ENCODE results near the gene FEZ2.

- TF ChIP-seq E2F6 (IDR thresholded peaks at IDR 0.05) (no peak), RBBP5 (IDR thresholded peaks at IDR 0.05; ENCODE audit: borderline replicate concordance, low read depth, low read length) (no peak), TAF1 (IDR thresholded peaks at IDR 0.05; ENCODE audit: low read depth, low read length) (no peak), BACH1 (IDR thresholded peaks at IDR 0.05; ENCODE audit: low read length) (no peak), CTCF (IDR thresholded peaks at IDR 0.05; ENCODE audit: control extremely low read depth in 1 of 3, insufficient read depth in 1 of 3, low read depth in 1 of 3, low read length in 3 of 3) (no peak), RAD21 (IDR thresholded peaks at IDR 0.05 in 1 of 2, conservative IDR thresholded peaks at IDR 0.05 in 1 of 2; ENCODE audit: low read depth in 2 of 2, low read length in 2 of 2) (no peak), NANOG (IDR thresholded peaks at IDR 0.05; ENCODE audit: insufficient read depth, low read depth, low read length, poor library complexity, severe bottlenecking) (no peak), TEAD4 (IDR thresholded peaks at IDR 0.05; ENCODE audit: low read depth, low read length) (no peak), SUZ12 (IDR thresholded peaks at IDR 0.05; ENCODE audit: low read length) (no peak), POLR2A (IDR thresholded peaks at IDR 0.05; ENCODE audit: control extremely low read depth in 1 of 2, low read depth in 2 of 2, low read length in 2 of 2) (no peak), USF2 (IDR thresholded peaks at IDR 0.05; ENCODE audit: low read length) (no peak), RXRA (IDR thresholded peaks at IDR 0.05; ENCODE audit: insufficient read depth, low read depth, low read length) (no peak), EZH2 (IDR thresholded peaks at IDR 0.05; ENCODE audit: low read depth, low read length, severe bottlenecking) (no peak), MAX (IDR thresholded peaks at IDR 0.05) (no peak)
Measured at GRCh38 chr2:36549165-36549574, 48.8 kb downstream of the FEZ2 start.
